ENCODE results near the gene SAP25. TPM values are rescaled to one million over a fixed set of nuclear protein-coding genes. Genes with fewer than 3 reads are reported as not detected.

The SAP25 gene
- total RNA-seq, 1 experiment from 2014 or later: not detected

- Histone ChIP-seq H3K36me3 (peaks cover 30% of the 10 kb centered on the region), H3K27me3 (replicated peaks) (no peaks in the 10 kb centered on the region), H3K9me3 (replicated peaks) (no peaks in the 10 kb centered on the region), H3K4me1 (replicated peaks) (peaks cover 31% of the 10 kb centered on the region), H3K4me3 (peak overlapping the region; percentile 45), H3K27ac (peak overlapping the region; percentile 52)
- peak; percentile 28 to 66 for DNase-seq (ENCODE audit: low read depth in 1 of 2, low spot score in 2 of 2)
Measured at GRCh38 chr7:100604028-100604975, 30.6 kb upstream of the SAP25 start.

GRCh38 chr7:100603726-100604027 lies 30.0 kb upstream of the SAP25 start:
- Histone ChIP-seq H3K4me1 (replicated peaks) (peaks cover 31% of the 10 kb centered on the region), H3K27me3 (replicated peaks) (no peaks in the 10 kb centered on the region), H3K27ac (peak overlapping the region; percentile 52), H3K4me3 (peak overlapping the region; percentile 45), H3K36me3 (peaks cover 30% of the 10 kb centered on the region), H3K9me3 (replicated peaks) (no peaks in the 10 kb centered on the region)
- DNase-seq (ENCODE audit: low read depth in 1 of 2, low spot score in 2 of 2): peak in 1 of 2 experiments; percentile 58

- Histone ChIP-seq H3K27ac (peak overlapping the region; percentile 52), H3K4me1 (replicated peaks) (peaks cover 31% of the 10 kb centered on the region), H3K4me3 (peak overlapping the region; percentile 45), H3K9me3 (replicated peaks) (no peaks in the 10 kb centered on the region), H3K36me3 (peaks cover 30% of the 10 kb centered on the region), H3K27me3 (replicated peaks) (no peaks in the 10 kb centered on the region)
- peak; percentile 79 to 96 for DNase-seq (ENCODE audit: low read depth in 1 of 2, low spot score in 2 of 2)
Measured at GRCh38 chr7:100602889-100603725, 29.4 kb upstream of the SAP25 start.

- no peak for DNase-seq (ENCODE audit: low read depth in 1 of 2, low spot score in 2 of 2)
- Histone ChIP-seq H3K27ac (no peak overlapping the region), H3K9me3 (replicated peaks) (no peaks in the 10 kb centered on the region), H3K4me3 (no peak overlapping the region), H3K36me3 (peaks cover 11% of the 10 kb centered on the region), H3K27me3 (replicated peaks) (no peaks in the 10 kb centered on the region), H3K4me1 (replicated peaks) (peaks cover 31% of the 10 kb centered on the region)
Measured at GRCh38 chr7:100600730-100601038, 27.0 kb upstream of the SAP25 start.

- Histone ChIP-seq H3K36me3 (peaks cover 5% of the 10 kb centered on the region), H3K27ac (no peak overlapping the region), H3K4me3 (no peak overlapping the region), H3K27me3 (replicated peaks) (no peaks in the 10 kb centered on the region), H3K4me1 (replicated peaks) (peaks cover 31% of the 10 kb centered on the region), H3K9me3 (replicated peaks) (no peaks in the 10 kb centered on the region)
- DNase-seq (ENCODE audit: low read depth in 1 of 2, low spot score in 2 of 2): no peak
Measured at GRCh38 chr7:100599911-100600729, 26.4 kb upstream of the SAP25 start.

- no peaks in the 10 kb centered on the region for H3K27me3 ChIP-seq (replicated peaks)
- H3K4me1 ChIP-seq (replicated peaks): peaks cover 21% of the 10 kb centered on the region
- no peak for DNase-seq (ENCODE audit: low read depth in 1 of 2, low spot score in 2 of 2)
- H3K36me3 ChIP-seq: no peaks in the 10 kb centered on the region
- no peak overlapping the region for H3K27ac ChIP-seq
- no peak overlapping the region for H3K4me3 ChIP-seq
- no peaks in the 10 kb centered on the region for H3K9me3 ChIP-seq (replicated peaks)
Measured at GRCh38 chr7:100598425-100598824, 24.7 kb upstream of the SAP25 start.

- H3K27ac ChIP-seq: no peak overlapping the region
- no peaks in the 10 kb centered on the region for H3K27me3 ChIP-seq (replicated peaks)
- DNase-seq (ENCODE audit: low read depth in 1 of 2, low spot score in 2 of 2): no peak
- no peak overlapping the region for H3K4me3 ChIP-seq
- H3K9me3 ChIP-seq (replicated peaks): no peaks in the 10 kb centered on the region
- H3K4me1 ChIP-seq (replicated peaks): no peaks in the 10 kb centered on the region
- H3K36me3 ChIP-seq: no peaks in the 10 kb centered on the region
Measured at GRCh38 chr7:100595188-100595587, 21.5 kb upstream of the SAP25 start.

- no peak for DNase-seq (ENCODE audit: low read depth in 1 of 2, low spot score in 2 of 2)
- Histone ChIP-seq H3K4me3 (no peak overlapping the region), H3K4me1 (replicated peaks) (no peaks in the 10 kb centered on the region), H3K27ac (no peak overlapping the region), H3K27me3 (replicated peaks) (no peaks in the 10 kb centered on the region), H3K36me3 (no peaks in the 10 kb centered on the region), H3K9me3 (replicated peaks) (no peaks in the 10 kb centered on the region)
Measured at GRCh38 chr7:100591596-100591995, 17.9 kb upstream of the SAP25 start.

- H3K4me3 ChIP-seq: no peak overlapping the region
- H3K27ac ChIP-seq: no peak overlapping the region
- no peaks in the 10 kb centered on the region for H3K9me3 ChIP-seq (replicated peaks)
Measured at GRCh38 chr7:100590077-100590737, 16.5 kb upstream of the SAP25 start.

GRCh38 chr7:100589341-100589947 lies 15.7 kb upstream of the SAP25 start:
- Histone ChIP-seq H3K4me3 (no peak overlapping the region), H3K27ac (no peak overlapping the region), H3K36me3 (peaks cover 3% of the 10 kb centered on the region), H3K4me1 (replicated peaks) (peaks cover 10% of the 10 kb centered on the region), H3K27me3 (replicated peaks) (no peaks in the 10 kb centered on the region), H3K9me3 (replicated peaks) (no peaks in the 10 kb centered on the region)
- DNase-seq (ENCODE audit: low read depth in 1 of 2, low spot score in 2 of 2): no peak

More at GRCh38 chr7:100590077-100590737, 16.5 kb upstream of the SAP25 start:
- no peak for DNase-seq (ENCODE audit: low read depth in 1 of 2, low spot score in 2 of 2)
- peaks cover 3% of the 10 kb centered on the region for H3K36me3 ChIP-seq
- peaks cover 3% of the 10 kb centered on the region for H3K4me1 ChIP-seq (replicated peaks)
- H3K27me3 ChIP-seq (replicated peaks): no peaks in the 10 kb centered on the region

- Histone ChIP-seq H3K27ac (no peak overlapping the region), H3K4me1 (replicated peaks) (peaks cover 10% of the 10 kb centered on the region), H3K27me3 (replicated peaks) (no peaks in the 10 kb centered on the region), H3K36me3 (peaks cover 10% of the 10 kb centered on the region), H3K9me3 (replicated peaks) (no peaks in the 10 kb centered on the region), H3K4me3 (no peak overlapping the region)
- DNase-seq (ENCODE audit: low read depth in 1 of 2, low spot score in 2 of 2): no peak
Measured at GRCh38 chr7:100588438-100588837, 14.7 kb upstream of the SAP25 start.

- peak within 1 kb of the TSS; percentile 83 for H3K4me3 ChIP-seq
- no peaks in the 10 kb centered on the region for H3K27me3 ChIP-seq (replicated peaks)
- peak within 1 kb of the TSS; percentile 74 for H3K27ac ChIP-seq
- no peaks in the 10 kb centered on the region for H3K9me3 ChIP-seq (replicated peaks)
- DNase-seq (ENCODE audit: low read depth in 1 of 2, low spot score in 2 of 2): peak; percentile 100
- H3K4me1 ChIP-seq (replicated peaks): peaks cover 10% of the 10 kb centered on the region
- H3K36me3 ChIP-seq: peaks cover 26% of the 10 kb centered on the region
Measured at GRCh38 chr7:100586266-100587025, 12.7 kb upstream of the SAP25 start, which contains the start of gene FBXO24. Gene FBXO24 (plus strand): TSS chr7:100586328. CDS start chr7:100586626, 298 bp downstream.

Measured in SJSA1 (cell line).